GM23338 (cell line): Measurements from ENCODE around the gene DOCK11. TPM values are rescaled to one million over a fixed set of nuclear protein-coding genes. Genes with fewer than 3 reads are reported as not detected.

Experiments used
- ATAC-seq: fragments of 200-7000 bp; cut with Tn5 transposase; 3 replicates; pipeline ENCODE4 v1.9.1; 2020
- DNase-seq: peaks from one replicate; pipeline ENCODE4 v3.0.0-alpha.2; 2015; ENCODE audit warnings: low spot score
- H2AFZ ChIP-seq: fragments of 200-600 bp; sonication (generic); 2 replicates; pipeline ENCODE4 v1.8.0; 2016; ENCODE audit warnings: antibody characterized with exemption, mild to moderate bottlenecking, moderate library complexity
- H3F3A ChIP-seq: fragments of 200-600 bp; sonication (generic); replicated peaks from 2 replicates; pipeline ENCODE4 v1.8.0; 2017; ENCODE audit warnings: antibody characterized with exemption, mixed run types, low read depth
- H3K27ac ChIP-seq: fragments of 200-600 bp; sonication (generic); 2 replicates; pipeline ENCODE4 v1.6.1; 2016; ENCODE audit warnings: low read depth
- H3K27me3 ChIP-seq: fragments of 200-600 bp; sonication (generic); 2 replicates; pipeline ENCODE4 v1.8.0; 2016; ENCODE audit warnings: mild to moderate bottlenecking, mixed run types, moderate library complexity; ENCODE audit not compliant: insufficient read depth
- H3K36me3 ChIP-seq: fragments of 200-600 bp; sonication (generic); 2 replicates; pipeline ENCODE4 v1.8.0; 2016; ENCODE audit warnings: mild to moderate bottlenecking; ENCODE audit not compliant: insufficient read depth
- H3K4me1 ChIP-seq: fragments of 200-600 bp; sonication (generic); 2 replicates; pipeline ENCODE4 v1.8.0; 2016; ENCODE audit warnings: mild to moderate bottlenecking, moderate library complexity; ENCODE audit not compliant: insufficient read depth
- H3K4me2 ChIP-seq: fragments of 200-600 bp; sonication (generic); 2 replicates; pipeline ENCODE4 v1.7.1; 2017; ENCODE audit warnings: mixed run types
- H3K4me3 ChIP-seq: fragments of 200-600 bp; sonication (generic); 2 replicates; pipeline ENCODE4 v1.6.1; 2016; ENCODE audit warnings: mixed run types
- H3K79me2 ChIP-seq: fragments of 200-600 bp; sonication (generic); replicated peaks from 2 replicates; pipeline ENCODE4 v1.8.0; 2017; ENCODE audit warnings: mild to moderate bottlenecking; ENCODE audit not compliant: insufficient read depth
- H3K9me2 ChIP-seq: fragments of 200-600 bp; sonication (generic); 2 replicates; pipeline ENCODE4 v1.8.0; 2017; ENCODE audit not compliant: insufficient read depth
- H4K20me1 ChIP-seq: fragments of 200-600 bp; sonication (generic); replicated peaks from 2 replicates; pipeline ENCODE4 v1.8.0; 2017; ENCODE audit warnings: mild to moderate bottlenecking; ENCODE audit not compliant: insufficient read depth
- H3K27ac Mint-ChIP-seq: 2 replicates; pipeline ENCODE4 v1.8.0; 2020; ENCODE audit warnings: inconsistent platforms, mild to moderate bottlenecking, moderate library complexity, mixed read lengths
- H3K27me3 Mint-ChIP-seq: 3 replicates; pipeline ENCODE4 v1.8.0; 2022; ENCODE audit warnings: low read depth, mild to moderate bottlenecking, moderate library complexity, mixed read lengths, inconsistent platforms; ENCODE audit not compliant: insufficient read depth, poor library complexity
- H3K36me3 Mint-ChIP-seq: 3 replicates; pipeline ENCODE4 v1.8.0; 2021; ENCODE audit warnings: low read depth, mild to moderate bottlenecking, inconsistent platforms, moderate library complexity, mixed read lengths
- H3K4me1 Mint-ChIP-seq: 3 replicates; pipeline ENCODE4 v1.8.0; 2020; ENCODE audit warnings: mild to moderate bottlenecking, inconsistent platforms, mixed read lengths
- H3K4me3 Mint-ChIP-seq: 3 replicates; pipeline ENCODE4 v1.8.0; 2021; ENCODE audit warnings: moderate library complexity, mild to moderate bottlenecking, inconsistent platforms, mixed read lengths
- H3K9me3 Mint-ChIP-seq: 3 replicates; pipeline ENCODE4 v1.8.0; 2020; ENCODE audit warnings: moderate library complexity, mild to moderate bottlenecking, inconsistent platforms, mixed read lengths
- CREB1 ChIP-seq: fragments of 250-450 bp; sonication (Bioruptor Pico); IDR thresholded peaks from 2 replicates; pipeline ENCODE4 v1.5.0; 2020; ENCODE audit warnings: low read depth, mild to moderate bottlenecking, moderate library complexity
- EZH2 ChIP-seq: fragments of 200-600 bp; sonication (generic); IDR thresholded peaks from one replicate; pipeline ENCODE4 v1.8.0; 2017; ENCODE audit warnings: antibody characterized with exemption, mild to moderate bottlenecking, low read depth; ENCODE audit not compliant: unreplicated experiment
- EZH2phosphoT487 ChIP-seq: fragments of 200-600 bp; sonication (generic); IDR thresholded peaks from one replicate; pipeline ENCODE4 v1.8.1; 2018; ENCODE audit warnings: antibody characterized with exemption; ENCODE audit not compliant: unreplicated experiment
- JUNB ChIP-seq: IDR thresholded peaks from one replicate; pipeline ENCODE4 v1.6.1; 2016; ENCODE audit warnings: antibody characterized with exemption; ENCODE audit not compliant: unreplicated experiment
- NANOG ChIP-seq: IDR thresholded peaks from 2 replicates; pipeline ENCODE4 v1.6.1; 2016; ENCODE audit warnings: antibody characterized with exemption, borderline replicate concordance
- POLR2AphosphoS5 ChIP-seq: IDR thresholded peaks from 2 replicates; pipeline ENCODE4 v1.6.1; 2016; ENCODE audit warnings: antibody characterized with exemption, low read depth
- STAT1 ChIP-seq: IDR thresholded peaks from one replicate; pipeline ENCODE4 v1.6.1; 2016; ENCODE audit warnings: antibody characterized with exemption; ENCODE audit not compliant: unreplicated experiment
- ZNF114 ChIP-seq: fragments of 250-450 bp; sonication (Bioruptor Pico); IDR thresholded peaks from 2 replicates; pipeline ENCODE4 v1.5.0; 2020; ENCODE audit warnings: mild to moderate bottlenecking, moderate library complexity
- ZNF331 ChIP-seq: fragments of 250-450 bp; sonication (Bioruptor Pico); IDR thresholded peaks from 2 replicates; pipeline ENCODE4 v1.5.0; 2020; ENCODE audit warnings: low read depth, mild to moderate bottlenecking, moderate library complexity
- polyA plus RNA-seq: library from polyadenylated mRNA; unstranded; fragments of >200 nt; fragmentation: Nextera tagmentation; extraction: Ambion mirVana; gene quantifications from 2 replicates; pipeline ENCODE4 v1.2.1, GENCODE V29; 2016
- total RNA-seq: library from RNA; depleted of rRNA; stranded (reverse); fragments of >200 nt; shearing (Covaris generic); gene quantifications from 2 replicates; pipeline ENCODE4 v1.2.3, GENCODE V29; 2014
- TF ChIP-seq, protein P1 (sequence below): IDR thresholded peaks from 2 replicates; pipeline ENCODE4 v1.6.1; 2016; ENCODE audit warnings: antibody characterized with exemption
- TF ChIP-seq, protein P2 (sequence below): IDR thresholded peaks from one replicate; pipeline ENCODE4 v1.6.1; 2018; ENCODE audit warnings: antibody characterized with exemption; ENCODE audit not compliant: unreplicated experiment
- TF ChIP-seq, protein P3 (sequence below), 2 experiments: fragments of 200-600 bp in 1 of 2; sonication (generic) in 1 of 2; conservative IDR thresholded peaks; 2 replicates each; pipeline versions ENCODE4 v1.5.1 to v1.6.1; 2016 to 2017; ENCODE audit warnings: antibody characterized with exemption in 2 of 2, low read depth in 2 of 2, mild to moderate bottlenecking in 2 of 2, moderate library complexity in 1 of 2

DOCK11 gene
- total and polyA plus RNA-seq, 2 experiments from 2014 or later: 6.0 to 12.3 TPM

DNA sequence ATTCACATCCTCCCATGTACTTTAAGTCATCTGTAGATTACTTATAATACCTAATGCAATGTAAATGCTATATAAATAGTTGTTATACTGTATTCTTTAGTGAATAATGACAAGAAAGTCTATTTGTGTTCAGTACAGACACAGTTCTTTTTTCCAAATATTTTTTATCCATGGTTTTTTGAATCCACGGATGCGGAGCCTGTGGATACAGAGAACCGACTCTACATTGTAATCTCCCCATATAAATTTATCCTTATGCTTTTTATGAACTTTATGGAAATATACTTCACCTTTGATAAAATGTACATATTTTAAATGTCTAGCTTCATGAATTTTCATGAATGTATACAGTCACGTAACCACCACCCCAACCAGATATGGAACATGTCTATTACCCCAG lies 88.2 kb downstream of the DOCK11 start (continued):
- TF ChIP-seq, protein P1, sequence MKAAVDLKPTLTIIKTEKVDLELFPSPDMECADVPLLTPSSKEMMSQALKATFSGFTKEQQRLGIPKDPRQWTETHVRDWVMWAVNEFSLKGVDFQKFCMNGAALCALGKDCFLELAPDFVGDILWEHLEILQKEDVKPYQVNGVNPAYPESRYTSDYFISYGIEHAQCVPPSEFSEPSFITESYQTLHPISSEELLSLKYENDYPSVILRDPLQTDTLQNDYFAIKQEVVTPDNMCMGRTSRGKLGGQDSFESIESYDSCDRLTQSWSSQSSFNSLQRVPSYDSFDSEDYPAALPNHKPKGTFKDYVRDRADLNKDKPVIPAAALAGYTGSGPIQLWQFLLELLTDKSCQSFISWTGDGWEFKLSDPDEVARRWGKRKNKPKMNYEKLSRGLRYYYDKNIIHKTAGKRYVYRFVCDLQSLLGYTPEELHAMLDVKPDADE: no peak
- no peak for TF ChIP-seq STAT1

- H3K4me1 Mint-ChIP-seq: no peaks in the 10 kb centered on the region; the same call in 2 of the 3 replicates
- H3K79me2 ChIP-seq: no peaks in the 10 kb centered on the region
- no peak overlapping the region for H3K4me2 ChIP-seq
- H3K27me3 ChIP-seq: no peaks in the 10 kb centered on the region
- DNase-seq (no peak), ATAC-seq (no peak)
- no peak overlapping the region for H3K4me3 ChIP-seq
- H3K27ac Mint-ChIP-seq: no peak overlapping the region
- no peaks in the 10 kb centered on the region for H3K4me1 ChIP-seq
- no peak overlapping the region for H3K27ac ChIP-seq
- no peaks in the 10 kb centered on the region for H3K9me3 Mint-ChIP-seq
- peaks cover 3% of the 10 kb centered on the region; the same call in 1 of the 3 replicates for H3K36me3 Mint-ChIP-seq
- H3K36me3 ChIP-seq: no peaks in the 10 kb centered on the region
- H3F3A ChIP-seq: no peaks in the 10 kb centered on the region
- H3K9me2 ChIP-seq: no peaks in the 10 kb centered on the region
- no peaks in the 10 kb centered on the region for H3K27me3 Mint-ChIP-seq
- H2AFZ ChIP-seq: no peak overlapping the region
- H3K4me3 Mint-ChIP-seq: no peak overlapping the region
- H4K20me1 ChIP-seq: no peaks in the 10 kb centered on the region
- TF ChIP-seq POLR2AphosphoS5: no peak
- no peak for TF ChIP-seq ZNF331
- TF ChIP-seq, protein P1: no peak
- TF ChIP-seq EZH2: no peak
- no peak for TF ChIP-seq JUNB
- TF ChIP-seq, protein P2, sequence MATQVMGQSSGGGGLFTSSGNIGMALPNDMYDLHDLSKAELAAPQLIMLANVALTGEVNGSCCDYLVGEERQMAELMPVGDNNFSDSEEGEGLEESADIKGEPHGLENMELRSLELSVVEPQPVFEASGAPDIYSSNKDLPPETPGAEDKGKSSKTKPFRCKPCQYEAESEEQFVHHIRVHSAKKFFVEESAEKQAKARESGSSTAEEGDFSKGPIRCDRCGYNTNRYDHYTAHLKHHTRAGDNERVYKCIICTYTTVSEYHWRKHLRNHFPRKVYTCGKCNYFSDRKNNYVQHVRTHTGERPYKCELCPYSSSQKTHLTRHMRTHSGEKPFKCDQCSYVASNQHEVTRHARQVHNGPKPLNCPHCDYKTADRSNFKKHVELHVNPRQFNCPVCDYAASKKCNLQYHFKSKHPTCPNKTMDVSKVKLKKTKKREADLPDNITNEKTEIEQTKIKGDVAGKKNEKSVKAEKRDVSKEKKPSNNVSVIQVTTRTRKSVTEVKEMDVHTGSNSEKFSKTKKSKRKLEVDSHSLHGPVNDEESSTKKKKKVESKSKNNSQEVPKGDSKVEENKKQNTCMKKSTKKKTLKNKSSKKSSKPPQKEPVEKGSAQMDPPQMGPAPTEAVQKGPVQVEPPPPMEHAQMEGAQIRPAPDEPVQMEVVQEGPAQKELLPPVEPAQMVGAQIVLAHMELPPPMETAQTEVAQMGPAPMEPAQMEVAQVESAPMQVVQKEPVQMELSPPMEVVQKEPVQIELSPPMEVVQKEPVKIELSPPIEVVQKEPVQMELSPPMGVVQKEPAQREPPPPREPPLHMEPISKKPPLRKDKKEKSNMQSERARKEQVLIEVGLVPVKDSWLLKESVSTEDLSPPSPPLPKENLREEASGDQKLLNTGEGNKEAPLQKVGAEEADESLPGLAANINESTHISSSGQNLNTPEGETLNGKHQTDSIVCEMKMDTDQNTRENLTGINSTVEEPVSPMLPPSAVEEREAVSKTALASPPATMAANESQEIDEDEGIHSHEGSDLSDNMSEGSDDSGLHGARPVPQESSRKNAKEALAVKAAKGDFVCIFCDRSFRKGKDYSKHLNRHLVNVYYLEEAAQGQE: no peak
- TF ChIP-seq EZH2phosphoT487: no peak
- TF ChIP-seq STAT1: no peak
- TF ChIP-seq, protein P3, sequence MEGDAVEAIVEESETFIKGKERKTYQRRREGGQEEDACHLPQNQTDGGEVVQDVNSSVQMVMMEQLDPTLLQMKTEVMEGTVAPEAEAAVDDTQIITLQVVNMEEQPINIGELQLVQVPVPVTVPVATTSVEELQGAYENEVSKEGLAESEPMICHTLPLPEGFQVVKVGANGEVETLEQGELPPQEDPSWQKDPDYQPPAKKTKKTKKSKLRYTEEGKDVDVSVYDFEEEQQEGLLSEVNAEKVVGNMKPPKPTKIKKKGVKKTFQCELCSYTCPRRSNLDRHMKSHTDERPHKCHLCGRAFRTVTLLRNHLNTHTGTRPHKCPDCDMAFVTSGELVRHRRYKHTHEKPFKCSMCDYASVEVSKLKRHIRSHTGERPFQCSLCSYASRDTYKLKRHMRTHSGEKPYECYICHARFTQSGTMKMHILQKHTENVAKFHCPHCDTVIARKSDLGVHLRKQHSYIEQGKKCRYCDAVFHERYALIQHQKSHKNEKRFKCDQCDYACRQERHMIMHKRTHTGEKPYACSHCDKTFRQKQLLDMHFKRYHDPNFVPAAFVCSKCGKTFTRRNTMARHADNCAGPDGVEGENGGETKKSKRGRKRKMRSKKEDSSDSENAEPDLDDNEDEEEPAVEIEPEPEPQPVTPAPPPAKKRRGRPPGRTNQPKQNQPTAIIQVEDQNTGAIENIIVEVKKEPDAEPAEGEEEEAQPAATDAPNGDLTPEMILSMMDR (conservative IDR thresholded peaks at IDR 0.05; ENCODE audit: low read depth in 2 of 2): no peak
- TF ChIP-seq NANOG: no peak
- TF ChIP-seq CREB1 (CRISPR knock-in tag): no peak
- TF ChIP-seq ZNF114: no peak
These were observed 89.7 kb downstream of the DOCK11 start for GRCh38 chrX:118585296-118585695.
